ENCODE data around the gene RFC3.

- TF ChIP-seq CTCF (IDR thresholded peaks at IDR 0.05) (no peak), POLR2A (IDR thresholded peaks at IDR 0.05) (no peak), POLR2AphosphoS5 (IDR thresholded peaks at IDR 0.05) (no peak)
Measured at GRCh38 chr13:33840402-33840801, 22.5 kb downstream of the RFC3 start.
